NCI-H2107 treated with DMSO at 0.1 percent for 48 hours (cell line): ENCODE results near the gene RNF152.

Experiments
- DNase-seq: peaks from one replicate; lab custom pipeline; 2025; ENCODE audit not compliant: unreplicated experiment; lab: John Stamatoyannopoulos, UW

Gene RNF152

DNA sequence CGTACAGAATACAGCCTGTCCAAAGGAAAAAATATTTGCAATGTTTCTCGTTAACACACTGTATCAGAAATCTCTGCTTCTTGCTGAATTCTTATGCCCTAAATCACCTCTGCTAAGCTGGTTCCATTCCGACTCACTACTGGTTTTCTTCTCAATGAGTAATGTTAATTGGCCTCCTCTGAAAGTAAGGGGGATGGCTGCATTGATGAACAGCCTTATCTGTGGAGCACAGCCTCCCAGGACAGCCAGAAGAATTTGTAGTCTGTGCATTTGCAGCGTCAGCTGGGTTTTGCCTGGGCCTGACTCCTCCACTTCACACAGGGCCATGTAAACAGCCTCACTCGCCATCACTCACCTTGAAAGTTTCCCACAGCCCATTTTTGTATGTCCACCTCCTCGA lies 127.7 kb downstream of the RNF152 start:
- DNase-seq, result no peak

DNA sequence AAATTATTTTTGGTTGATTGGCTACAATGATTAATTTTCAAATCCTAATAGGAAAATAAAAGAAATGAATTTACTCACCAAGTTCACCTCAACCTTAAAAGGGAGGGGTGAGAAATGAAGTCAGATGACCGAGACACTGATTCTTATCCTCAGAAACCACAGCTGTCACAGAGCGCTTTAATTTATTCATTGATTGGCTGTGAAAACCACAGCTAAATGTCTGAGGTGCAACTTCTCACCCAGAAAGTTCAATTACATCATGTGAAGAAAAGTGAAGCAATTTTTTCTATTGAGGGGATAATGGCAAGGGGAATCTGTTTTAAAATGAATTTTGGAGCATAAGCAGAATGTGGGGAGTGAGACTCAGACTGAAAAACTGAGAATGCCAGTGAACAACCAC lies 128.4 kb downstream of the RNF152 start:
- DNase-seq, result no peak

- DNase-seq, result no peak
Measured at GRCh38 chr18:61761875-61762274, 130.9 kb downstream of the RNF152 start.
